ENCODE measurements around the gene PTPRN2. TPM values are rescaled to one million over a fixed set of nuclear protein-coding genes. Genes with fewer than 3 reads are reported as not detected.
"Not testable (repeated sequence)": the region's sequence is repeated elsewhere in the genome, so short reads cannot be mapped to it uniquely, and the experiment has no call there.

The PTPRN2 gene
- total RNA-seq, 5 donors from 2014 or later (not counting 1 experiment from before 2014, with no cell fraction given), result 0.60 to 1.7 (median 0.82) TPM

DNA sequence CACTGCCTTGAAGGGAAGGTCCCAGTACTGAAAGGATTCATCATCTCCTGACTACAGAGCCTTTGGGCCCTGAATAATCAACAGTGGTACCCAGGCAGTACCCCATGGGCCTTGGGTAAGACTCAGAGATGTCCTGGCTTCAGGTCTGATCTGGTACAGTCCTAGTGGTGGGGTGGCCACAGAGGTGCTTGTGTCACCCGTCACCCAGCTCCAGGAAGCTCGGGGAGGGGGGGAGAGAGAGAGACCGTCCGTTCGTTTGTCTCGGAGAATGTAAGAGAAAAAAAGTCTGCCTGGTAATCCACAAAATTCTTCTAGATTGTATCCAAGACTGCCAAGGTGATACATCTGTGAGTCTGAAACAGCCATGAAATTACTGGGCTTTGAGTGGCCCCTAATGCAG lies 381.3 kb downstream of the PTPRN2 start:
- DNase-seq, result no peak
- Histone ChIP-seq H3K27me3 (replicated peaks in 1 of 2; ENCODE audit: control insufficient read depth in 2 of 2, extremely low read depth in 1 of 2, insufficient read depth in 2 of 2, low read length in 1 of 2) (peaks cover 0 to 19% of the 10 kb centered on the region in 2 experiments), H3K36me3 (ENCODE audit: control insufficient read depth in 2 of 2, extremely low read depth in 1 of 2, insufficient read depth in 1 of 2, low read length in 1 of 2) (no peaks in the 10 kb centered on the region), H3K4me1 (ENCODE audit: control insufficient read depth in 1 of 2, extremely low read depth in 1 of 2, insufficient read depth in 2 of 2, low read length in 2 of 2) (no peaks in the 10 kb centered on the region), H3K4me3 (ENCODE audit: control insufficient read depth in 1 of 2, extremely low read depth in 1 of 2, low read length in 1 of 2) (no peak overlapping the region), H3K9me3 (no peaks in the 10 kb centered on the region), H3K27ac (ENCODE audit: low read length) (no peak overlapping the region)
- ChIA-PET CTCF (no interaction called here), POLR2A (no interaction called here)
- no peak overlapping the region for H3K4me3 Mint-ChIP-seq
- H3K36me3 Mint-ChIP-seq, result no peaks in the 10 kb centered on the region
- H3K27ac Mint-ChIP-seq, result no peak overlapping the region
- ATAC-seq (replicated peaks in 1 of 4), result no peak
- H3K9me3 Mint-ChIP-seq, result peaks cover 3 to 19% (median 4%) of the 10 kb centered on the region in 3 donors
- H3K27me3 Mint-ChIP-seq, result peaks cover 21 to 23% of the 10 kb centered on the region in 2 donors
- H3K4me1 Mint-ChIP-seq, result no peaks in the 10 kb centered on the region
- 77% methylated on average over 6 of the region's 6 CpGs for WGBS (ENCODE audit: insufficient coverage)

DNA sequence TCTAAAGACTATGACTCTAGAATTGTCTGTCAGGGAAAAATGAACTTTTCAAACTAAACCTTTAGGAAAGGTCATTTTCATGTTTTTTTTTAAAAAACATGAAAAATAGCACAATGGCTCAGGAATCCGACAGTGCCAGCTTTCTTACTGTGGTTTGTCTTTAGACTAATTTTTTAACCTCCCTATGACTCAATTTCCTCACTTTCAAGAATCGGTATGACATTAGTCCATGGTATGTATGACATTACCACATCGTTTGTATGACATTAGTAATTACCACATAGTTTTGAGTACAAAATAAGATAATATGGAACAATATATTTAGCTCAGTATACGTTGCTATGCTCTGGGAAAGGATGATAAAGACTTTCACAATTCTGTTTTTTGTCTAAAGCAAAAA lies 383.2 kb downstream of the PTPRN2 start:
- CTCF ChIA-PET, result interaction anchor here in 1 of 2 donors (0.7 kb wide), 1 partner anchor 1517 kb away, joined by 3 read pairs; no protein-coding TSS in a partner anchor

DNA sequence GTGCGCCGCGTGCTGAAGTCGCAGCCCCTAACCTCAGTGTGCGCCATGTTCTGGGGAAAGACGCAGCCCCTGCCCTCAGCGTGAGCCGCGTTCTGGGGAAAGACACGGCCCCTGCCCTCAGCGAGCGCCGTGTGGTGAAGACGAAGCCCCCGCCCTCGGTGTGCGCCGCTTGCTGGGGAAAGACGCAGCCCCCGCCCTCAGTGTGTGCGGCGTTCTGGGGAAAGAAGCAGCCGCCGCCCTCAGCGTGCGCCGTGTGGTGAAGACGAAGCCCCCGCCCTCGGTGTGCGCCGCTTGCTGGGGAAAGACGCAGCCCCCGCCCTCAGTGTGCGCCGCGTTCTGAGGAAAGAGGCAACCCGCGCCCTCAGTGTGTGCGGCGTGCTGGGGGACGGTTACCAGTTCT lies 383.7 kb downstream of the PTPRN2 start:
- H3K27me3 ChIP-seq (replicated peaks in 1 of 2; ENCODE audit: control insufficient read depth in 2 of 2, extremely low read depth in 1 of 2, insufficient read depth in 2 of 2, low read length in 1 of 2), result peaks cover 0 to 19% of the 10 kb centered on the region in 2 experiments
- H3K27ac Mint-ChIP-seq; POLR2A ChIA-PET; H3K9me3 Mint-ChIP-seq; H3K27ac ChIP-seq (ENCODE audit: low read length); H3K9me3 ChIP-seq; DNase-seq; ATAC-seq (replicated peaks in 1 of 4); H3K36me3 Mint-ChIP-seq; H3K4me3 Mint-ChIP-seq; H3K4me1 ChIP-seq (ENCODE audit: control insufficient read depth in 1 of 2, extremely low read depth in 1 of 2, insufficient read depth in 2 of 2, low read length in 2 of 2); H3K4me1 Mint-ChIP-seq; H3K36me3 ChIP-seq (ENCODE audit: control insufficient read depth in 2 of 2, extremely low read depth in 1 of 2, insufficient read depth in 1 of 2, low read length in 1 of 2); H3K4me3 ChIP-seq (ENCODE audit: control insufficient read depth in 1 of 2, extremely low read depth in 1 of 2, low read length in 1 of 2): not testable (repeated sequence)
- peaks cover 24 to 28% of the 10 kb centered on the region in 2 donors for H3K27me3 Mint-ChIP-seq
- CTCF ChIA-PET, result interaction anchor here in 1 of 2 donors (0.7 kb wide), 1 partner anchor 1517 kb away, joined by 3 read pairs; no protein-coding TSS in a partner anchor
- WGBS (ENCODE audit: insufficient coverage), result 35% methylated on average over 37 of the region's 42 CpGs

More for the DNA sequence above, 383.2 kb downstream of the PTPRN2 start:
- no peak for DNase-seq
- no CpG with 5 or more reads among the region's 4 CpGs for WGBS (ENCODE audit: insufficient coverage)
- Mint-ChIP-seq H3K27ac (no peak overlapping the region), H3K4me3 (no peak overlapping the region), H3K27me3 (peaks cover 24 to 28% of the 10 kb centered on the region in 2 donors), H3K9me3 (peaks cover 0 to 9% (median 4%) of the 10 kb centered on the region in 3 donors), H3K4me1 (no peaks in the 10 kb centered on the region), H3K36me3 (no peaks in the 10 kb centered on the region)
- ATAC-seq (replicated peaks in 1 of 4), result no peak
- no peaks in the 10 kb centered on the region for H3K36me3 ChIP-seq (ENCODE audit: control insufficient read depth in 2 of 2, extremely low read depth in 1 of 2, insufficient read depth in 1 of 2, low read length in 1 of 2)
- H3K9me3 ChIP-seq, result no peaks in the 10 kb centered on the region
- H3K27me3 ChIP-seq (replicated peaks in 1 of 2; ENCODE audit: control insufficient read depth in 2 of 2, extremely low read depth in 1 of 2, insufficient read depth in 2 of 2, low read length in 1 of 2), result peaks cover 0 to 19% of the 10 kb centered on the region in 2 experiments
- no peak overlapping the region for H3K27ac ChIP-seq (ENCODE audit: low read length)
- POLR2A ChIA-PET, result no interaction called here
- no peak overlapping the region for H3K4me3 ChIP-seq (ENCODE audit: control insufficient read depth in 1 of 2, extremely low read depth in 1 of 2, low read length in 1 of 2)
- H3K4me1 ChIP-seq (ENCODE audit: control insufficient read depth in 1 of 2, extremely low read depth in 1 of 2, insufficient read depth in 2 of 2, low read length in 2 of 2), result no peaks in the 10 kb centered on the region

DNA sequence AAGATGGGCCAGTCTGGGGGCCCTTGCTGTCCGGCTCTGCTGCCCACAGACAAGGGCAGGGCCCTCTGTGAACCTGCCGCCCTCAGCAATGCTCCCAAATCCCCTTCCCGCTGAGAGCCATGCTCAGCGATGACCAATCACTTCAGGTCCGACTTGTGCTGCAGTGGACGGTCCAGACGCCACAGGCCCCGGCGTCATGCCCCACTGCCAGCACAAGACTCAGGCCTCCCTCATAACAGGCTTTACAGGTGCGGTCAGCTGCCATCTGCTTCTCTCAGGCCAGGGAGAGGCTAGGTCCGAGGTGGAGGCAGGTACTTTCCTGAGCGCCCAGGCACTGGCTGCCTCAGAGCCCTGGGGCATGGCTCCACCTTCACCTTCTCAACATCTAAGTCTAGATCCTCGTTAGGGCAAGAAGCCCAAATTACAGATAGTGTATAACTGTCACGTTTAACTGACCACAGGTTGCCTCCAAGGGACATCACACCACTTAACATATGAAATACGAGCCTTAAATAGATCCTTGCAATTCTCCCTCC lies 393.2 kb downstream of the PTPRN2 start:
- ChIA-PET POLR2A (no interaction called here), CTCF (no interaction called here)
- H3K36me3 Mint-ChIP-seq, result no peaks in the 10 kb centered on the region
- DNase-seq (no peak), ATAC-seq (replicated peaks in 1 of 4) (no peak)
- Histone ChIP-seq H3K36me3 (ENCODE audit: control insufficient read depth in 2 of 2, extremely low read depth in 1 of 2, insufficient read depth in 1 of 2, low read length in 1 of 2) (no peaks in the 10 kb centered on the region), H3K27ac (ENCODE audit: low read length) (no peak overlapping the region), H3K27me3 (replicated peaks in 1 of 2; ENCODE audit: control insufficient read depth in 2 of 2, extremely low read depth in 1 of 2, insufficient read depth in 2 of 2, low read length in 1 of 2) (peaks cover 0 to 15% of the 10 kb centered on the region in 2 experiments), H3K9me3 (no peaks in the 10 kb centered on the region), H3K4me3 (ENCODE audit: control insufficient read depth in 1 of 2, extremely low read depth in 1 of 2, low read length in 1 of 2) (no peak overlapping the region), H3K4me1 (ENCODE audit: control insufficient read depth in 1 of 2, extremely low read depth in 1 of 2, insufficient read depth in 2 of 2, low read length in 2 of 2) (no peaks in the 10 kb centered on the region)
- no peaks in the 10 kb centered on the region for H3K4me1 Mint-ChIP-seq
- H3K27ac Mint-ChIP-seq, result no peak overlapping the region
- no peak overlapping the region for H3K4me3 Mint-ChIP-seq
- WGBS (ENCODE audit: insufficient coverage), result 80% methylated on average over 11 of the region's 15 CpGs
- H3K27me3 Mint-ChIP-seq, result no peaks in the 10 kb centered on the region
- H3K9me3 Mint-ChIP-seq, result peaks cover 5 to 22% (median 14%) of the 10 kb centered on the region in 3 donors

DNA sequence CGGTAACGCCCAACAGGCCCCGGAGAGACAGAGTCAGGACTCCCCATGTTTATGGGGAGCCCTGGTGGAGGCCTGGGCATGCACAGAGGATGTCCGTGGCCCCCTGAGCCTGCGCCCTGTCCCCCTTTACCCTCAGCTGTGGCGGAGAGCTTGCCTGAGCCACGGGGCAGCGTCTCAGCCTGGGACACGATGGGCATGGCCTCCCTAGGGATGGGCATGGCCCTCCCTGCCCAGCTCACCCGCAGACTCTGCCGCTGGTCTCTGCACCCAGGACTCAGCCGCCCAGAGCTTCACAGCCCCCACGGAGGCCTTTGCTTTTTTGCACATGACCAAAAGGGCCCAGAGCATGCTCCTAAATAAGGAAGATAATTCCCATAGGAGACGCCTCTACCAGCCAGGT lies 394.2 kb downstream of the PTPRN2 start:
- H3K4me3 ChIP-seq (ENCODE audit: control insufficient read depth in 1 of 2, extremely low read depth in 1 of 2, low read length in 1 of 2), result no peak overlapping the region
- POLR2A ChIA-PET, result no interaction called here
- no peak overlapping the region for H3K27ac Mint-ChIP-seq
- no peaks in the 10 kb centered on the region for H3K4me1 ChIP-seq (ENCODE audit: control insufficient read depth in 1 of 2, extremely low read depth in 1 of 2, insufficient read depth in 2 of 2, low read length in 2 of 2)
- H3K27me3 ChIP-seq (replicated peaks in 1 of 2; ENCODE audit: control insufficient read depth in 2 of 2, extremely low read depth in 1 of 2, insufficient read depth in 2 of 2, low read length in 1 of 2), result peaks cover 0 to 15% of the 10 kb centered on the region in 2 experiments
- H3K4me1 Mint-ChIP-seq, result no peaks in the 10 kb centered on the region
- no peaks in the 10 kb centered on the region for H3K36me3 ChIP-seq (ENCODE audit: control insufficient read depth in 2 of 2, extremely low read depth in 1 of 2, insufficient read depth in 1 of 2, low read length in 1 of 2)
- CTCF ChIA-PET, result no interaction called here
- DNase-seq (no peak), ATAC-seq (replicated peaks in 1 of 4) (no peak)
- H3K9me3 Mint-ChIP-seq, result peaks cover 5 to 22% (median 14%) of the 10 kb centered on the region in 3 donors
- H3K9me3 ChIP-seq, result no peaks in the 10 kb centered on the region
- no peak overlapping the region for H3K27ac ChIP-seq (ENCODE audit: low read length)
- 89% methylated on average over 11 of the region's 14 CpGs for WGBS (ENCODE audit: insufficient coverage)
- no peaks in the 10 kb centered on the region for H3K36me3 Mint-ChIP-seq
- H3K27me3 Mint-ChIP-seq, result no peaks in the 10 kb centered on the region
- no peak overlapping the region for H3K4me3 Mint-ChIP-seq

DNA sequence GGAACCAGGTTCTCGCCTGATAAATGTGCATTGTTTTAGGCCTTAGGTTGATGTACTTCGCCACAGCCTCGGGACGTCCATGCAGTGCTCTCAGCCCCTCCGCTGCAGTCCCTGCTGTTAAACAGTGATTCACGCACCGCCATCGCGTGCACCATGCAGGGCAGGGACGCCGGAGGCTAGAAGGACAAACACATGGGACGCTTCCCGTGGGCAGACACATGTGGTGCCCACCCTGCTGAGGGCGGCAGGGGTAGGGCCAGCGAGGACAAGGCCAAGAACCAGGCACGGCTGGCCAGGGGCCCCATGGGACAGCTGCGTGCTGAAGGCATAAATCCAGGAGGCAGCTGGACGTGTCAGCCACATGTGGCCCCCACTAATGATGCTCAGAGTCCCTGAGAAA lies 394.7 kb downstream of the PTPRN2 start:
- Histone ChIP-seq H3K9me3 (no peaks in the 10 kb centered on the region), H3K4me3 (ENCODE audit: control insufficient read depth in 1 of 2, extremely low read depth in 1 of 2, low read length in 1 of 2) (no peak overlapping the region), H3K4me1 (ENCODE audit: control insufficient read depth in 1 of 2, extremely low read depth in 1 of 2, insufficient read depth in 2 of 2, low read length in 2 of 2) (no peaks in the 10 kb centered on the region), H3K36me3 (ENCODE audit: control insufficient read depth in 2 of 2, extremely low read depth in 1 of 2, insufficient read depth in 1 of 2, low read length in 1 of 2) (no peaks in the 10 kb centered on the region), H3K27ac (ENCODE audit: low read length) (no peak overlapping the region), H3K27me3 (replicated peaks in 1 of 2; ENCODE audit: control insufficient read depth in 2 of 2, extremely low read depth in 1 of 2, insufficient read depth in 2 of 2, low read length in 1 of 2) (peaks cover 0 to 15% of the 10 kb centered on the region in 2 experiments)
- POLR2A ChIA-PET, result no interaction called here
- no peaks in the 10 kb centered on the region for H3K27me3 Mint-ChIP-seq
- no peak overlapping the region for H3K4me3 Mint-ChIP-seq
- WGBS (ENCODE audit: insufficient coverage), result 89% methylated on average over 18 of the region's 18 CpGs
- ATAC-seq (replicated peaks in 1 of 4), result no peak
- no peak overlapping the region for H3K27ac Mint-ChIP-seq
- no peaks in the 10 kb centered on the region for H3K4me1 Mint-ChIP-seq
- H3K9me3 Mint-ChIP-seq, result peaks cover 5 to 22% (median 9%) of the 10 kb centered on the region in 3 donors
- CTCF ChIA-PET, result no interaction called here
- no peaks in the 10 kb centered on the region for H3K36me3 Mint-ChIP-seq
- DNase-seq, result no peak
